Measurements from ENCODE around the gene ATP5ME.
A peak's percentile ranks its signal among the peaks of the same experiment; 100 is the strongest.
"Not testable (repeated sequence)": the region's sequence is repeated elsewhere in the genome, so short reads cannot be mapped to it uniquely, and the experiment has no call there.

The ATP5ME gene

DNA sequence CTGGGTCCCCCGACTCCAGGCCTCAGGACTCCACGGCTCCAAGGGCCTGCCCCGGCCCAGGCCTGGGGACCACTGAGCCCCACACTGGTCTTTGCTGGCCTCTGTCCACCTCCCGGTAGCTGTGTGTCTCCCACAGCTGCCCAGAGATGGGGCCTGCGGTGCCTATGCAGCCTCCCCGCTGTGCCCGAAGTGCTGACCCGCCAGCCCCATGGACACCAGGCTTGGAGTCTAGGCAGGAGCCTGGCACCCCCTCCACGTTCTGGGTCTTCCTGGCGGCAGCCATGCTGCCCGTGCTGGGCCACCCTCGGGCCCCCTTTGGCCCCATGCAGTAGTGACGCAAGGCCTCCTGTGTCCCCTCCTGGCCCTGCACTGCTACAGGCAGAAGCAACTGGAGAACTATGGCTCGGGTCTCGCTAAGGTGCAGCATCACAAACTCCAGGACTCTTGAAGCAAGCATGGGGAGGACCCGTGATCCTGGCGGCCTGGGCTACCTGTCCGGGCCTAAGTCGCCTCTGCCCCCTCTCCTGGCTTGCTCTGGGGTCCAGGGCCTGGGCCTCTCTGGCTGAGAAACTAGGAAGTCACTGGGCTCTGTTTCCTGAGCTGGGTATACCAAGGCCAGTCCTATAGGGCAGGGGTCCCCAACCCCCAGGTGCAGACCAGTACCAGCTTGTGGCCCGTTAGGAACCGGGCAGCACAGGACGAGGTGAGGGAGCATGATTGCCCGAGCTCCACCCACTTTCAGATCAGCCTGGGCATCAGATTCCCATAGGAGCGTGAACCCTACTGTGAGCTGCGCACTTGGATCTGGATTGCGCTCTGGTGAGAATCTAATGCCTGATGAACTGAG is 1.2 kb upstream of the ATP5ME start:
- H3K4me3 ChIP-seq (replicated peaks in 1 of 2; ENCODE audit: low read depth in 2 of 2, low read length in 2 of 2) = peak overlapping the region; percentile 65 to 87
- DNase-seq (ENCODE audit: low read depth in 2 of 2) = no peak
- TF ChIP-seq, protein P1, sequence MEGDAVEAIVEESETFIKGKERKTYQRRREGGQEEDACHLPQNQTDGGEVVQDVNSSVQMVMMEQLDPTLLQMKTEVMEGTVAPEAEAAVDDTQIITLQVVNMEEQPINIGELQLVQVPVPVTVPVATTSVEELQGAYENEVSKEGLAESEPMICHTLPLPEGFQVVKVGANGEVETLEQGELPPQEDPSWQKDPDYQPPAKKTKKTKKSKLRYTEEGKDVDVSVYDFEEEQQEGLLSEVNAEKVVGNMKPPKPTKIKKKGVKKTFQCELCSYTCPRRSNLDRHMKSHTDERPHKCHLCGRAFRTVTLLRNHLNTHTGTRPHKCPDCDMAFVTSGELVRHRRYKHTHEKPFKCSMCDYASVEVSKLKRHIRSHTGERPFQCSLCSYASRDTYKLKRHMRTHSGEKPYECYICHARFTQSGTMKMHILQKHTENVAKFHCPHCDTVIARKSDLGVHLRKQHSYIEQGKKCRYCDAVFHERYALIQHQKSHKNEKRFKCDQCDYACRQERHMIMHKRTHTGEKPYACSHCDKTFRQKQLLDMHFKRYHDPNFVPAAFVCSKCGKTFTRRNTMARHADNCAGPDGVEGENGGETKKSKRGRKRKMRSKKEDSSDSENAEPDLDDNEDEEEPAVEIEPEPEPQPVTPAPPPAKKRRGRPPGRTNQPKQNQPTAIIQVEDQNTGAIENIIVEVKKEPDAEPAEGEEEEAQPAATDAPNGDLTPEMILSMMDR (IDR thresholded peaks at IDR 0.05; ENCODE audit: low read depth, low read length) = no peak

DNA sequence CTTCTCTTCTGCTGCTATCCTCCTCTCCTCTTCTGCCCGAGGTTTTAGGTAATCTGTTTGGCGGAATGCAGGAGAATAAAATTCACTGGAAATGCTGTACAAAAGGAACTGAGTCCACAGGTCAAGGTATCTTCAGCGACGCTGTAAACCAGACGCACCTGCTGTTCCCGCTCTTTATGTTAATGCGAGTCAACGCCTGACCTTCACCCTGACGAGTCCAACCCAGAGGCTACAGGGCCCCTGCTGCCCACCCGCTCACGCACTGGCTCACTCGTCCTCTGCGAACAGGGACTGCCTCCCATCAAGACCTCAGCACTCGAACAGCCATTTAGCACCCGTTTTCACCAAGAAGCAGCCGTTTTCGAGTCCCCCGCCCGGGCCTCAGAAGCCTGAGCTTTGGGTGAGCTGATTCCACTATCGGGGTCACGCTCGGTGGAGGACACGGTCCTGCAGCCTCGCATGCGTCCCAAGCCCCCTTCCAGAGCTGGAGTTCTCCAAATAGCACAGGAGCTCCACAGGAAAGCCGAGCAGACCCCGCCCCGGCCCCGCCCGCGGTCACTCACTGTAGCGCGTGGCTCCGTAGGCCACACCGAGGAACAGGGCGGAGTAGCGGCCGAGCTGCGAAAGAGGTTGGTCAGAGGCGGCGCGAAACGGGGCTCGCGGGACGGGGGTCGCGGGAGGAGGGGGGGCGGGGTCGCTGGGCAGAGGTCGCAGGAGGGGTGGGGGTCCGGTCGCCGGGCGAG is 556 bp downstream of the ATP5ME start:
- H3K4me3 ChIP-seq (replicated peaks in 1 of 2; ENCODE audit: low read depth in 2 of 2, low read length in 2 of 2) = peak overlapping the region; percentile 80 to 87
- peak in 1 of 2 donors; percentile 38 for DNase-seq (ENCODE audit: low read depth in 2 of 2)
- TF ChIP-seq, protein P1 (IDR thresholded peaks at IDR 0.05; ENCODE audit: low read depth, low read length) = no peak

DNA sequence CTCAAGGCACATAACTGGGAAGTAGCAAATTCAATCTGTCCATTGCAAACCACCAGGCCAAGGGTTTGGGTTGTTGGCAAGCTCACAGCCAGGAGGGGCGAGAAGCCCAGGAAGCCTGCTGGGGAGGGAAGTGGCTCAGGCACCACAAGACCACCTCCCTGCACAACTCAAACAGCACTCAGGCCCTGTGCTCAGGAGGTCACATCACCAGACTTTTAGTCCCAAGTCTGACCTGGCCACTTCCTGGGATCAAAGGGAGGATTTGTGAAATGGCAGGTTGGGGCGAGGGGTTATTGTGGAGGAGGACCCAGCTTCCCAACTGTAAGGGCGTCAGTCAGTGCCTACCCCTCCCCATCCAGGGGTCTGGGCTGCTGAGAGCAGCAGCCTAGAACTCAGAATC is 2.3 kb downstream of the ATP5ME start:
- TF ChIP-seq, protein P1 (IDR thresholded peaks at IDR 0.05; ENCODE audit: low read depth, low read length) = no peak
- no peak for DNase-seq (ENCODE audit: low read depth in 2 of 2)
- H3K4me3 ChIP-seq (replicated peaks in 1 of 2; ENCODE audit: low read depth in 2 of 2, low read length in 2 of 2) = no peak overlapping the region

DNA sequence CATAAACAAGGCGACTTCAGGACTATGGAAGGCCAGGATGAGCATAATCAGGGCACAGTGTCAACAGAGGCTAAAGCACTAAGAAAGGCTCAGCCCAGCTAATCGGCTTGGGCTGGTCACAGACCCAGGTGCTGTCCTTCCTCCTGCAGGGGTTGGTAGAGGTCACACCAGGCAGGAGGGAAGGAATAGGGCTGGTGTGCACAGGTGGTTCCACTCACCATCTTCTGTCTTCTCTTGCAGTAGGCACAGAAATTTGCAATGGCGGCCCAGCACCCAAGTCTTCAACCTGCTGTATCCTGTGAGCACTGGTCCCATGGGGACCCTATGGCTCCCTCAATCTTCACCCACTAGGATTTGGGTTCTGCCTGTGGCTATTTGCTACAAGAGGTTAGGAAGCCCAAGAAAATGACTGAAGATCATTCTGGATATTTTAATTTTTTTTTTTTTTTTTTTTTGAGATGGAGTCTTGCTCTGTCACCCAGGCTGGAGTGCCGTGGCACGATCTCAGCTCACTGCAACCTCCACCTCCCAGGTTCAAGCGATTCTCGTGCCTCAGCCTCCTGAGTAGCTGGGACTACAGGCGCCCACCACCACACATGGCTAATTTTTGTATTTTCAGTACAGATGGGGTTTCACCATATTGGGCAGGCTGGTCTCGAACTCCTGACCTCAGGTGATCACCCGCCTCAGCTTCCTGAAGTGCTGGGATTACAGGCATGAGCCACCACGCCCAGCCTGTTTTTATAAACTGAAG is 4.1 kb downstream of the ATP5ME start:
- DNase-seq (ENCODE audit: low read depth in 2 of 2); H3K4me3 ChIP-seq (replicated peaks in 1 of 2; ENCODE audit: low read depth in 2 of 2, low read length in 2 of 2): not testable (repeated sequence)

DNA sequence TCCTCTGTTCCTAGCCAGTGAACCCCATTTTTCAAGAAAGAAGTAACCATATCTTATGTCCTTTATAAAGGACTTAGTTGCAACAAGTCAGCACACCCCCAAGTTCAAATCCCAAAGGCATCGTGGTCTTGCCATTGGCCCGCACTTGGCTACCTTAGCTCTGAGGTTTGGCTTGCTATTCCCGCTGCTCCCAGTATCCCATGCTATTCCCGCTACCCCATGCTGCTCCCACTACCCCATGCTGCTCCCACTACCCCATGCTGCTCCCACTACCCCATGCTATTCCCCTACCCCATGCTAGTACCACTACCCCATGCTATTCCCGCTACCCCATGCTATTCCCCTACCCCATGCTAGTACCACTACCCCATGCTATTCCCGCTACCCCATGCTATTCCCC is 5.9 kb downstream of the ATP5ME start:
- not testable (repeated sequence) for H3K4me3 ChIP-seq (replicated peaks in 1 of 2; ENCODE audit: low read depth in 2 of 2, low read length in 2 of 2); DNase-seq (ENCODE audit: low read depth in 2 of 2)

DNA sequence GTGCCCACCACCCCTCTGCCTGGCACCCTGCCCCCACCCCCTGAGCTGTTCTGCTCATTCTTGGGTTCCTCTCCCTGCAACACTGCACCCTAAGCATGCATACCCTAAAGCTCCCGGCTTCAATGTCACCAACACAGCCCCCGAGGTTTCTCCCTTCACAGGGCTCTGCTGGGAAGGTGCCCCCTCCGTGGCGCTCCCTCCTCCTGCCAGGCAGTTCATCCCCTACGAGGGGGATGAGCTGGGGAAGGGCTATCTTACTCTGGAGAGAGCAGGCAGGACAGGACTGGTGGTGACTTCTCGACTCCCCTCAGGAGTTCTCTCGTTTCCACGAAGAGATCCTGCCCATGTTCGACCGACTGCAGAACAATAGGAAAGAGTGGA is 6.5 kb downstream of the ATP5ME start:
- no peak for DNase-seq (ENCODE audit: low read depth in 2 of 2)
- TF ChIP-seq, protein P1 (IDR thresholded peaks at IDR 0.05; ENCODE audit: low read depth, low read length) = no peak
- no peak overlapping the region for H3K4me3 ChIP-seq (replicated peaks in 1 of 2; ENCODE audit: low read depth in 2 of 2, low read length in 2 of 2)

DNA sequence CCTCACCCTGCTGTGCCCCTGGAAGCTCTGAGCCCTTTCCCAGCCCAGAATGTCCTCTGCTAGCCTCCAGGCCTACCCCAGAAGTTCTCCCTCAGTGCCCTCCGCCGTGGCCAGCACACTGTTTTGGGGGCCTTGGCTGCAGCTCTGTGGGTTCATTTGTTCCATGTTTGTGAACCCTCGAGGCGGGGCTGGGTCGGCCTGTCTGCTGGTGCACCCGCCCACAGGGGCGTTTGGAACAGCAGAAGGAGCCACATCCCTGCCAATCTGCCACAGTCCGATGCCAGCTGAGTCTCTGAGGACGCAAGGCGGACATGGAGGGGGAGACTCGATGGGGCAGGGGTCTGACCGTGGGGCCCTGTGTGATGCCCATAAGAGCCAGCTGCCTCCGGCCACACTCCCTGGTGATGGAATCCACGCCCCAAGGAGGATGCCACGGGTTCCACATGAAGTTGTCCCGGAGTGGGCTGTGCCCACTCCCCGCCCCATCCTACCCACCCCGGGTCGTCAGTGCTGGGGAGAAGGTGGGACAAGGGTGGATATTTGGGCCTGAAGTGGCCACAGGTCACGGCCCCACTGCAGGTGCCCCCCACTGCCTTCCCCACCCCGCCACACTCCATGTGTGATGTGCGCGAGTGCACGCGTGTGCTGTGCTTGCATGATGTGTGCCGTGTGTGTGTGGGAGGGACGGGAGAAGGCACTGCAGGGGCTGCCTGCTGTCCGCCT is 7.1 kb downstream of the ATP5ME start:
- no peak for DNase-seq (ENCODE audit: low read depth in 2 of 2)
- TF ChIP-seq, protein P1 (IDR thresholded peaks at IDR 0.05; ENCODE audit: low read depth, low read length) = no peak
- no peak overlapping the region for H3K4me3 ChIP-seq (replicated peaks in 1 of 2; ENCODE audit: low read depth in 2 of 2, low read length in 2 of 2)

Data from cardiac fibroblast (primary cell).